SHP77 treated with DMSO at 0.1 percent for 48 hours (cell line): Measurements from ENCODE around the gene SLC25A1.
"Not testable (repeated sequence)": the region's sequence is repeated elsewhere in the genome, so short reads cannot be mapped to it uniquely, and the experiment has no call there.

Experiments used
- DNase-seq: peaks from one replicate; lab custom pipeline; 2025; lab: John Stamatoyannopoulos, UW

Gene SLC25A1

GRCh38 chr22:19166421-19166820 lies 12.1 kb downstream of the SLC25A1 start:
- DNase-seq, result no peak

GRCh38 chr22:19164425-19164824 lies 14.1 kb downstream of the SLC25A1 start:
- no peak for DNase-seq

- DNase-seq, result not testable (repeated sequence)
These were observed 19.9 kb downstream of the SLC25A1 start for GRCh38 chr22:19158649-19159048.

- DNase-seq, result not testable (repeated sequence)
These were observed 22.4 kb downstream of the SLC25A1 start for GRCh38 chr22:19156109-19156508.

- DNase-seq, result no peak
These were observed 25.3 kb downstream of the SLC25A1 start for GRCh38 chr22:19152942-19153883.

- DNase-seq, result no peak
These were observed 27.0 kb downstream of the SLC25A1 start for GRCh38 chr22:19151329-19152191.

- no peak for DNase-seq
These were observed 27.8 kb downstream of the SLC25A1 start for GRCh38 chr22:19150482-19151328.

- DNase-seq, result no peak
These were observed 28.5 kb downstream of the SLC25A1 start, which contains the start of gene GSC2 for GRCh38 chr22:19149991-19150390. TSS of gene GSC2 (minus strand) at chr22:19150292. CDS start at chr22:19150283, 9 bp downstream.

- no peak for DNase-seq
These were observed 29.3 kb downstream of the SLC25A1 start for GRCh38 chr22:19149047-19149883.

- DNase-seq, result no peak
These were observed 30.0 kb downstream of the SLC25A1 start for GRCh38 chr22:19148417-19149046.

- DNase-seq, result no peak
These were observed 31.2 kb downstream of the SLC25A1 start for GRCh38 chr22:19147195-19147780.

GRCh38 chr22:19146215-19146968 lies 32.1 kb downstream of the SLC25A1 start:
- DNase-seq, result no peak

GRCh38 chr22:19143967-19144400 lies 34.6 kb downstream of the SLC25A1 start:
- DNase-seq, result no peak

GRCh38 chr22:19143212-19143611 lies 35.3 kb downstream of the SLC25A1 start:
- DNase-seq, result no peak

- no peak for DNase-seq
These were observed 36.1 kb downstream of the SLC25A1 start for GRCh38 chr22:19142394-19142793.

GRCh38 chr22:19139974-19140373 lies 38.6 kb downstream of the SLC25A1 start:
- DNase-seq, result no peak

- DNase-seq, result no peak
These were observed 39.6 kb downstream of the SLC25A1 start for GRCh38 chr22:19139001-19139356.

- no peak for DNase-seq
These were observed 40.1 kb downstream of the SLC25A1 start for GRCh38 chr22:19138217-19139000.
